Effector memory CD4-positive, alpha-beta T cell (primary cell): ENCODE measurements around the gene HSD11B2.

Experiments
- DNase-seq, 3 donors: peaks; one replicate each; pipeline ENCODE4 v3.0.0-alpha.2; 2020
- H3K27ac ChIP-seq: 2 replicates; pipeline ENCODE4 v1.7.0; 2013; ENCODE audit warnings: mild to moderate bottlenecking, low read length, moderate library complexity; ENCODE audit not compliant: insufficient read depth, poor library complexity, severe bottlenecking
- H3K27me3 ChIP-seq: replicated peaks from 2 replicates; pipeline ENCODE4 v1.7.0; 2013; ENCODE audit warnings: mild to moderate bottlenecking, low read length; ENCODE audit not compliant: insufficient read depth, control insufficient read depth, poor library complexity, severe bottlenecking
- H3K36me3 ChIP-seq: 2 replicates; pipeline ENCODE4 v1.7.0; 2013; ENCODE audit warnings: mild to moderate bottlenecking, low read length, moderate library complexity; ENCODE audit not compliant: control insufficient read depth, insufficient read depth
- H3K4me1 ChIP-seq: 2 replicates; pipeline ENCODE4 v1.7.0; 2013; ENCODE audit warnings: low read length, mild to moderate bottlenecking; ENCODE audit not compliant: control insufficient read depth, insufficient read depth, poor library complexity, severe bottlenecking
- H3K4me3 ChIP-seq: 2 replicates; pipeline ENCODE4 v1.7.0; 2013; ENCODE audit warnings: low read length, low read depth, mild to moderate bottlenecking; ENCODE audit not compliant: insufficient read depth, poor library complexity, severe bottlenecking
- H3K9me3 ChIP-seq: 2 replicates; pipeline ENCODE4 v1.7.0; 2013; ENCODE audit warnings: mild to moderate bottlenecking, low read length, moderate library complexity; ENCODE audit not compliant: control insufficient read depth

Gene HSD11B2

GRCh38 chr16:67451704-67452435 lies 20.9 kb downstream of the HSD11B2 start:
- Histone ChIP-seq H3K4me1 (no peaks in the 10 kb centered on the region), H3K27ac (no peak overlapping the region), H3K36me3 (peaks cover 36% of the 10 kb centered on the region), H3K27me3 (no peaks in the 10 kb centered on the region), H3K4me3 (no peak overlapping the region), H3K9me3 (no peaks in the 10 kb centered on the region)
- no peak for DNase-seq

GRCh38 chr16:67454104-67454503 lies 23.2 kb downstream of the HSD11B2 start:
- no peak overlapping the region for H3K4me3 ChIP-seq
- no peak overlapping the region for H3K27ac ChIP-seq
- peaks cover 35% of the 10 kb centered on the region for H3K36me3 ChIP-seq
- H3K4me1 ChIP-seq, result no peaks in the 10 kb centered on the region
- DNase-seq, result no peak
- H3K9me3 ChIP-seq, result no peaks in the 10 kb centered on the region
- H3K27me3 ChIP-seq, result no peaks in the 10 kb centered on the region

- no peak overlapping the region for H3K4me3 ChIP-seq
- no peaks in the 10 kb centered on the region for H3K27me3 ChIP-seq
- H3K4me1 ChIP-seq, result no peaks in the 10 kb centered on the region
- H3K36me3 ChIP-seq, result peaks cover 39% of the 10 kb centered on the region
- H3K9me3 ChIP-seq, result no peaks in the 10 kb centered on the region
- no peak overlapping the region for H3K27ac ChIP-seq
- DNase-seq, result no peak
Observed at GRCh38 chr16:67454852-67455251, 23.9 kb downstream of the HSD11B2 start.

GRCh38 chr16:67456391-67457081 lies 25.6 kb downstream of the HSD11B2 start:
- Histone ChIP-seq H3K36me3 (peaks cover 42% of the 10 kb centered on the region), H3K27me3 (no peaks in the 10 kb centered on the region), H3K4me1 (no peaks in the 10 kb centered on the region), H3K4me3 (no peak overlapping the region), H3K27ac (no peak overlapping the region), H3K9me3 (no peaks in the 10 kb centered on the region)
- no peak for DNase-seq

- Histone ChIP-seq H3K27me3 (no peaks in the 10 kb centered on the region), H3K4me1 (no peaks in the 10 kb centered on the region), H3K27ac (no peak overlapping the region), H3K4me3 (no peak overlapping the region), H3K36me3 (peaks cover 36% of the 10 kb centered on the region), H3K9me3 (no peaks in the 10 kb centered on the region)
- no peak for DNase-seq
Observed at GRCh38 chr16:67457611-67458010, 26.7 kb downstream of the HSD11B2 start.

- DNase-seq, result no peak
- H3K27me3 ChIP-seq, result no peaks in the 10 kb centered on the region
Observed at GRCh38 chr16:67458121-67458641, 27.3 kb downstream of the HSD11B2 start.

GRCh38 chr16:67459066-67459860 lies 28.3 kb downstream of the HSD11B2 start:
- peaks cover 26% of the 10 kb centered on the region for H3K36me3 ChIP-seq
- no peak overlapping the region for H3K4me3 ChIP-seq
- H3K9me3 ChIP-seq, result no peaks in the 10 kb centered on the region
- no peak for DNase-seq
- no peak overlapping the region for H3K27ac ChIP-seq
- no peaks in the 10 kb centered on the region for H3K4me1 ChIP-seq
- H3K27me3 ChIP-seq, result no peaks in the 10 kb centered on the region

More at GRCh38 chr16:67458121-67458641, 27.3 kb downstream of the HSD11B2 start:
- H3K27ac ChIP-seq, result no peak overlapping the region
- no peaks in the 10 kb centered on the region for H3K9me3 ChIP-seq
- H3K36me3 ChIP-seq, result peaks cover 31% of the 10 kb centered on the region
- no peaks in the 10 kb centered on the region for H3K4me1 ChIP-seq
- H3K4me3 ChIP-seq, result no peak overlapping the region

- Histone ChIP-seq H3K4me3 (no peak overlapping the region), H3K27me3 (no peaks in the 10 kb centered on the region), H3K9me3 (no peaks in the 10 kb centered on the region), H3K4me1 (no peaks in the 10 kb centered on the region), H3K27ac (no peak overlapping the region), H3K36me3 (peaks cover 26% of the 10 kb centered on the region)
- no peak for DNase-seq
Observed at GRCh38 chr16:67459861-67460150, 28.9 kb downstream of the HSD11B2 start.

- Histone ChIP-seq H3K27me3 (no peaks in the 10 kb centered on the region), H3K4me3 (no peak overlapping the region), H3K4me1 (no peaks in the 10 kb centered on the region), H3K27ac (no peak overlapping the region), H3K36me3 (peaks cover 26% of the 10 kb centered on the region), H3K9me3 (no peaks in the 10 kb centered on the region)
- no peak for DNase-seq
Observed at GRCh38 chr16:67460168-67460567, 29.2 kb downstream of the HSD11B2 start.

- Histone ChIP-seq H3K27ac (no peak overlapping the region), H3K4me3 (no peak overlapping the region), H3K9me3 (no peaks in the 10 kb centered on the region), H3K36me3 (peaks cover 26% of the 10 kb centered on the region), H3K4me1 (no peaks in the 10 kb centered on the region), H3K27me3 (no peaks in the 10 kb centered on the region)
- DNase-seq, result no peak
Observed at GRCh38 chr16:67460961-67461360, 30.0 kb downstream of the HSD11B2 start.
